Hematopoietic multipotent progenitor cell treated with erythropoietin and hydrocortisone succinate and interleukin-3 and kit ligand, for 8 days (in vitro differentiated cells): Measurements from ENCODE around the gene TNFAIP2.

Source experiments
- DNase-seq: peaks from one replicate; pipeline ENCODE4 v3.0.0-alpha.2; 2015

Gene TNFAIP2

GRCh38 chr14:103094406-103095209, 28.7 kb upstream of the TNFAIP2 start, which contains the start of gene EXOC3L4:
EXOC3L4 (plus strand) TSS chr14:103094725; CDS start chr14:103100220, 5,495 bp downstream.
- no peak for DNase-seq

GRCh38 chr14:103095210-103095778, 28.0 kb upstream of the TNFAIP2 start:
- no peak for DNase-seq

GRCh38 chr14:103096387-103096786, 26.9 kb upstream of the TNFAIP2 start:
- DNase-seq = no peak

- DNase-seq = no peak
Observed at GRCh38 chr14:103097244-103097993, 25.8 kb upstream of the TNFAIP2 start.

- no peak for DNase-seq
Observed at GRCh38 chr14:103097994-103098957, 25.0 kb upstream of the TNFAIP2 start.

- peak; percentile 60 for DNase-seq
Observed at GRCh38 chr14:103099081-103099732, 24.1 kb upstream of the TNFAIP2 start.

- no peak for DNase-seq
Observed at GRCh38 chr14:103099733-103100280, 23.5 kb upstream of the TNFAIP2 start.

GRCh38 chr14:103100281-103101121, 22.8 kb upstream of the TNFAIP2 start:
- DNase-seq = no peak

GRCh38 chr14:103101257-103101962, 21.9 kb upstream of the TNFAIP2 start:
- no peak for DNase-seq

- DNase-seq = no peak
Observed at GRCh38 chr14:103101963-103102688, 21.1 kb upstream of the TNFAIP2 start.

GRCh38 chr14:103102689-103103260, 20.5 kb upstream of the TNFAIP2 start:
- DNase-seq = no peak

- DNase-seq = peak; percentile 38
Observed at GRCh38 chr14:103103461-103104388, 19.5 kb upstream of the TNFAIP2 start.

GRCh38 chr14:103104389-103104653, 18.9 kb upstream of the TNFAIP2 start:
- DNase-seq = no peak

- DNase-seq = no peak
Observed at GRCh38 chr14:103104654-103105452, 18.4 kb upstream of the TNFAIP2 start.

GRCh38 chr14:103105580-103106150, 17.6 kb upstream of the TNFAIP2 start:
- peak; percentile 32 for DNase-seq

- DNase-seq = no peak
Observed at GRCh38 chr14:103107455-103107854, 15.8 kb upstream of the TNFAIP2 start.
